GM12878 (cell line): ENCODE measurements around the gene LRBA. TPM values are rescaled to one million over a fixed set of nuclear protein-coding genes. Genes with fewer than 3 reads are reported as not detected.

ENCODE experiments used
- ATF7 ChIP-seq: fragments of 450-650 bp; IDR thresholded peaks from 2 replicates; pipeline ENCODE4 v1.6.1; 2016; ENCODE audit warnings: low read depth, mild to moderate bottlenecking
- BHLHE40 ChIP-seq, 2 experiments: fragments of 450-650 bp in 1 of 2; IDR thresholded peaks; 2 replicates each; pipeline ENCODE4 v1.6.1; 2011 to 2017; ENCODE audit warnings: low read depth in 2 of 2, borderline replicate concordance in 1 of 2, improper control_type of control experiment in 1 of 2, low read length in 1 of 2, mild to moderate bottlenecking in 1 of 2
- BMI1 ChIP-seq: fragments of 450-650 bp; IDR thresholded peaks from 2 replicates; pipeline ENCODE4 v1.6.1; 2016; ENCODE audit warnings: mild to moderate bottlenecking, moderate library complexity, borderline replicate concordance
- CHD2 ChIP-seq: IDR thresholded peaks from 2 replicates; pipeline ENCODE4 v1.6.1; 2011; ENCODE audit warnings: low read depth, low read length, improper control_type of control experiment, borderline replicate concordance
- CREB1 ChIP-seq: IDR thresholded peaks from 2 replicates; pipeline ENCODE4 v1.6.1; 2012; ENCODE audit warnings: low read depth, mild to moderate bottlenecking, inconsistent platforms
- DPF2 ChIP-seq: fragments of 450-650 bp; IDR thresholded peaks from 2 replicates; pipeline ENCODE4 v1.6.1; 2017; ENCODE audit warnings: mild to moderate bottlenecking
- E2F8 ChIP-seq: fragments of 450-650 bp; IDR thresholded peaks from 2 replicates; pipeline ENCODE4 v1.6.1; 2018; ENCODE audit warnings: mild to moderate bottlenecking, low read depth, moderate library complexity; ENCODE audit not compliant: partially characterized antibody
- GATAD2B ChIP-seq: fragments of 450-650 bp; conservative IDR thresholded peaks from 2 replicates; pipeline ENCODE4 v1.6.1; 2017; ENCODE audit warnings: low read depth, mild to moderate bottlenecking, moderate library complexity
- HDAC2 ChIP-seq: fragments of 200-600 bp; sonication (generic); IDR thresholded peaks from 2 replicates; pipeline ENCODE4 v1.6.1; 2017
- HDAC6 ChIP-seq: fragments of 200-600 bp; sonication (generic); IDR thresholded peaks from one replicate; pipeline ENCODE4 v1.8.0; 2017; ENCODE audit warnings: antibody characterized with exemption; ENCODE audit not compliant: unreplicated experiment
- POLR2A ChIP-seq: IDR thresholded peaks from 2 replicates; pipeline ENCODE4 v1.6.1; 2011; ENCODE audit warnings: low read depth, mild to moderate bottlenecking, low read length
- RUNX3 ChIP-seq: IDR thresholded peaks from 2 replicates; pipeline ENCODE4 v1.6.1; 2012; ENCODE audit warnings: low read length, inconsistent platforms
- ZNF274 ChIP-seq: IDR thresholded peaks from one replicate; pipeline ENCODE4 v1.8.0; 2011; ENCODE audit not compliant: insufficient read length, insufficient read depth
- polyA plus RNA-seq, 11 experiments: library from polyadenylated mRNA; depleted of rRNA in 4 of 11; unstranded in 6 of 11; stranded (reverse) in 5 of 11; fragments of >200 nt; fragmentation: Nextera tagmentation in 4 of 11; fragmentation: Illumina TruSeq in 1 of 11; extraction: Ambion mirVana in 4 of 11; extraction: Trizol in 1 of 11; gene quantifications; 1 replicate in 1 of 11; 2 replicates in 10 of 11; pipeline versions ENCODE4 v1.2.1 to v1.2.3, GENCODE V29; 2011 to 2016; ENCODE audit warnings: inconsistent platforms in 2 of 11, missing spikeins in 2 of 11, low read depth in 1 of 11
- total RNA-seq, 4 experiments: library from RNA; depleted of rRNA in 3 of 4; stranded (reverse); fragments of >200 nt in 3 of 4; fragmentation: Illumina TruSeq in 1 of 4; extraction: Trizol in 1 of 4; gene quantifications; 2 replicates each; pipeline versions ENCODE4 v1.2.1 to v1.2.3, GENCODE V29; 2013 to 2021
- TF ChIP-seq, protein P1 (sequence below): fragments of 450-650 bp; IDR thresholded peaks from 2 replicates; pipeline ENCODE4 v1.6.1; 2017; ENCODE audit warnings: antibody characterized with exemption, mild to moderate bottlenecking, moderate library complexity
- TF ChIP-seq, protein P2 (sequence below): fragments of 450-650 bp; IDR thresholded peaks from 2 replicates; pipeline ENCODE4 v1.6.1; 2017; ENCODE audit warnings: mild to moderate bottlenecking, moderate library complexity
- TF ChIP-seq, protein P3 (sequence below): IDR thresholded peaks from 2 replicates; pipeline ENCODE4 v1.6.1; 2012; ENCODE audit warnings: improper control_type of control experiment, low read depth, low read length; ENCODE audit not compliant: insufficient replicate concordance

LRBA gene
- total and polyA plus RNA-seq, 10 of the 15 experiments (the other 5 are each of a cell fraction or from before 2014, with no cell fraction given): 20.3 to 93.4 (median 55.0) TPM

- TF ChIP-seq, protein P1, sequence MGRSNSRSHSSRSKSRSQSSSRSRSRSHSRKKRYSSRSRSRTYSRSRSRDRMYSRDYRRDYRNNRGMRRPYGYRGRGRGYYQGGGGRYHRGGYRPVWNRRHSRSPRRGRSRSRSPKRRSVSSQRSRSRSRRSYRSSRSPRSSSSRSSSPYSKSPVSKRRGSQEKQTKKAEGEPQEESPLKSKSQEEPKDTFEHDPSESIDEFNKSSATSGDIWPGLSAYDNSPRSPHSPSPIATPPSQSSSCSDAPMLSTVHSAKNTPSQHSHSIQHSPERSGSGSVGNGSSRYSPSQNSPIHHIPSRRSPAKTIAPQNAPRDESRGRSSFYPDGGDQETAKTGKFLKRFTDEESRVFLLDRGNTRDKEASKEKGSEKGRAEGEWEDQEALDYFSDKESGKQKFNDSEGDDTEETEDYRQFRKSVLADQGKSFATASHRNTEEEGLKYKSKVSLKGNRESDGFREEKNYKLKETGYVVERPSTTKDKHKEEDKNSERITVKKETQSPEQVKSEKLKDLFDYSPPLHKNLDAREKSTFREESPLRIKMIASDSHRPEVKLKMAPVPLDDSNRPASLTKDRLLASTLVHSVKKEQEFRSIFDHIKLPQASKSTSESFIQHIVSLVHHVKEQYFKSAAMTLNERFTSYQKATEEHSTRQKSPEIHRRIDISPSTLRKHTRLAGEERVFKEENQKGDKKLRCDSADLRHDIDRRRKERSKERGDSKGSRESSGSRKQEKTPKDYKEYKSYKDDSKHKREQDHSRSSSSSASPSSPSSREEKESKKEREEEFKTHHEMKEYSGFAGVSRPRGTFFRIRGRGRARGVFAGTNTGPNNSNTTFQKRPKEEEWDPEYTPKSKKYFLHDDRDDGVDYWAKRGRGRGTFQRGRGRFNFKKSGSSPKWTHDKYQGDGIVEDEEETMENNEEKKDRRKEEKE: no peak
- TF ChIP-seq CHD2 (no peak), E2F8 (no peak), HDAC6 (no peak), RUNX3 (0 out of 2 replicates have a peak, but pooled peaks have one; percentile 5), POLR2A (no peak), BHLHE40 (IDR thresholded peaks at IDR 0.05; ENCODE audit: borderline replicate concordance in 1 of 2, low read depth in 2 of 2, low read length in 1 of 2) (peak in 1 of 2 experiments; percentile 38; a peak in 1 of 4 replicates), DPF2 (peak; percentile 42; the same call in 1 of the 2 replicates), BMI1 (no peak), GATAD2B (no peak), ZNF274 (no peak), HDAC2 (no peak), CREB1 (no peak), ATF7 (peak; percentile 60; the same call in 1 of the 2 replicates)
- TF ChIP-seq, protein P2, sequence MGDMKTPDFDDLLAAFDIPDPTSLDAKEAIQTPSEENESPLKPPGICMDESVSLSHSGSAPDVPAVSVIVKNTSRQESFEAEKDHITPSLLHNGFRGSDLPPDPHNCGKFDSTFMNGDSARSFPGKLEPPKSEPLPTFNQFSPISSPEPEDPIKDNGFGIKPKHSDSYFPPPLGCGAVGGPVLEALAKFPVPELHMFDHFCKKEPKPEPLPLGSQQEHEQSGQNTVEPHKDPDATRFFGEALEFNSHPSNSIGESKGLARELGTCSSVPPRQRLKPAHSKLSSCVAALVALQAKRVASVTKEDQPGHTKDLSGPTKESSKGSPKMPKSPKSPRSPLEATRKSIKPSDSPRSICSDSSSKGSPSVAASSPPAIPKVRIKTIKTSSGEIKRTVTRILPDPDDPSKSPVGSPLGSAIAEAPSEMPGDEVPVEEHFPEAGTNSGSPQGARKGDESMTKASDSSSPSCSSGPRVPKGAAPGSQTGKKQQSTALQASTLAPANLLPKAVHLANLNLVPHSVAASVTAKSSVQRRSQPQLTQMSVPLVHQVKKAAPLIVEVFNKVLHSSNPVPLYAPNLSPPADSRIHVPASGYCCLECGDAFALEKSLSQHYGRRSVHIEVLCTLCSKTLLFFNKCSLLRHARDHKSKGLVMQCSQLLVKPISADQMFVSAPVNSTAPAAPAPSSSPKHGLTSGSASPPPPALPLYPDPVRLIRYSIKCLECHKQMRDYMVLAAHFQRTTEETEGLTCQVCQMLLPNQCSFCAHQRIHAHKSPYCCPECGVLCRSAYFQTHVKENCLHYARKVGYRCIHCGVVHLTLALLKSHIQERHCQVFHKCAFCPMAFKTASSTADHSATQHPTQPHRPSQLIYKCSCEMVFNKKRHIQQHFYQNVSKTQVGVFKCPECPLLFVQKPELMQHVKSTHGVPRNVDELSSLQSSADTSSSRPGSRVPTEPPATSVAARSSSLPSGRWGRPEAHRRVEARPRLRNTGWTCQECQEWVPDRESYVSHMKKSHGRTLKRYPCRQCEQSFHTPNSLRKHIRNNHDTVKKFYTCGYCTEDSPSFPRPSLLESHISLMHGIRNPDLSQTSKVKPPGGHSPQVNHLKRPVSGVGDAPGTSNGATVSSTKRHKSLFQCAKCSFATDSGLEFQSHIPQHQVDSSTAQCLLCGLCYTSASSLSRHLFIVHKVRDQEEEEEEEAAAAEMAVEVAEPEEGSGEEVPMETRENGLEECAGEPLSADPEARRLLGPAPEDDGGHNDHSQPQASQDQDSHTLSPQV: no peak
- TF ChIP-seq, protein P3, sequence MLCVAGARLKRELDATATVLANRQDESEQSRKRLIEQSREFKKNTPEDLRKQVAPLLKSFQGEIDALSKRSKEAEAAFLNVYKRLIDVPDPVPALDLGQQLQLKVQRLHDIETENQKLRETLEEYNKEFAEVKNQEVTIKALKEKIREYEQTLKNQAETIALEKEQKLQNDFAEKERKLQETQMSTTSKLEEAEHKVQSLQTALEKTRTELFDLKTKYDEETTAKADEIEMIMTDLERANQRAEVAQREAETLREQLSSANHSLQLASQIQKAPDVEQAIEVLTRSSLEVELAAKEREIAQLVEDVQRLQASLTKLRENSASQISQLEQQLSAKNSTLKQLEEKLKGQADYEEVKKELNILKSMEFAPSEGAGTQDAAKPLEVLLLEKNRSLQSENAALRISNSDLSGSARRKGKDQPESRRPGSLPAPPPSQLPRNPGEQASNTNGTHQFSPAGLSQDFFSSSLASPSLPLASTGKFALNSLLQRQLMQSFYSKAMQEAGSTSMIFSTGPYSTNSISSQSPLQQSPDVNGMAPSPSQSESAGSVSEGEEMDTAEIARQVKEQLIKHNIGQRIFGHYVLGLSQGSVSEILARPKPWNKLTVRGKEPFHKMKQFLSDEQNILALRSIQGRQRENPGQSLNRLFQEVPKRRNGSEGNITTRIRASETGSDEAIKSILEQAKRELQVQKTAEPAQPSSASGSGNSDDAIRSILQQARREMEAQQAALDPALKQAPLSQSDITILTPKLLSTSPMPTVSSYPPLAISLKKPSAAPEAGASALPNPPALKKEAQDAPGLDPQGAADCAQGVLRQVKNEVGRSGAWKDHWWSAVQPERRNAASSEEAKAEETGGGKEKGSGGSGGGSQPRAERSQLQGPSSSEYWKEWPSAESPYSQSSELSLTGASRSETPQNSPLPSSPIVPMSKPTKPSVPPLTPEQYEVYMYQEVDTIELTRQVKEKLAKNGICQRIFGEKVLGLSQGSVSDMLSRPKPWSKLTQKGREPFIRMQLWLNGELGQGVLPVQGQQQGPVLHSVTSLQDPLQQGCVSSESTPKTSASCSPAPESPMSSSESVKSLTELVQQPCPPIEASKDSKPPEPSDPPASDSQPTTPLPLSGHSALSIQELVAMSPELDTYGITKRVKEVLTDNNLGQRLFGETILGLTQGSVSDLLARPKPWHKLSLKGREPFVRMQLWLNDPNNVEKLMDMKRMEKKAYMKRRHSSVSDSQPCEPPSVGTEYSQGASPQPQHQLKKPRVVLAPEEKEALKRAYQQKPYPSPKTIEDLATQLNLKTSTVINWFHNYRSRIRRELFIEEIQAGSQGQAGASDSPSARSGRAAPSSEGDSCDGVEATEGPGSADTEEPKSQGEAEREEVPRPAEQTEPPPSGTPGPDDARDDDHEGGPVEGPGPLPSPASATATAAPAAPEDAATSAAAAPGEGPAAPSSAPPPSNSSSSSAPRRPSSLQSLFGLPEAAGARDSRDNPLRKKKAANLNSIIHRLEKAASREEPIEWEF: no peak
These were observed 52.8 kb downstream of the LRBA start (continued) for GRCh38 chr4:150962245-150962644.
